Gastrocnemius medialis (tissue), 4 donors: ENCODE measurements around the gene MVD.
A peak's percentile ranks its signal among the peaks of the same experiment; 100 is the strongest.

Experiments
- POLR2A ChIP-seq, 2 donors: fragments of 450-650 bp; IDR thresholded peaks; one replicate each; pipeline ENCODE4 v1.6.1; 2017; ENCODE audit warnings: antibody characterized with exemption in 2 of 2, mild to moderate bottlenecking in 2 of 2, moderate library complexity in 2 of 2
- TF ChIP-seq, protein P1 (sequence below), 5 experiments: fragments of 450-650 bp in 3 of 5; fragments of 200-600 bp in 2 of 5; sonication (generic) in 2 of 5; IDR thresholded peaks in 4 of 5; conservative IDR thresholded peaks in 1 of 5; 1 replicate in 4 of 5; 2 replicates in 1 of 5; pipeline ENCODE4 v1.5.1; 2016 to 2019; ENCODE audit warnings: antibody characterized with exemption in 5 of 5, mild to moderate bottlenecking in 3 of 5, moderate library complexity in 3 of 5

DNA sequence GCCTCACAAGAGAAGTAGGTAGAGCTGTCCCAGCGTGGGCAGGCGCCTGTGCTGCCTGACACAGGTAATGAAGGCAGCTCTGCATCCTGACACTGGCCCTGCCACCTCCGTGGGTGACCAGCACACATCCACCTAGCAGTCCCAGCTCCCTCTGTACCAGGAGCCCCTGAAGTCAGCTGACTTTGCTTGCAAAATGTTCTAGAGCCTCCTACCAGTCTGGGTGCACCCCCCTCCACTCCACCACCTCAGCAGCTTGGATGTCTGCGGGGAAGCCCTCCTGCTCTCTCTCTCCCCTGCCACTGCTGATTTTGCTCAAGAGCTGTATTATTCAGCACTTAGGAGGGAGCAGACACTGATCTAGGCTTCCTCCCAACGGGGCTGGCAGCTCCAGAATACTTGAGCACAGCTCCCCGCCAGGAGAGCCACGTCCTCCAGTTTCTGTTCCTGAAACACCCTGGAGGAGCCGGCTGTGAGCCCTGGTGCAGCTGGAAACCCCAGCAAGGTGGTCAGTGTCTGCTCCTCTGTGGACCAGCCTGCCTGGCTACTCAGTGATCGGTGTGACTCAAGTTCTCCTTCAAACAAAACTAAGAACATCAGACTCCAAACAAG, 42.3 kb upstream of the MVD start:
- TF ChIP-seq, protein P1, sequence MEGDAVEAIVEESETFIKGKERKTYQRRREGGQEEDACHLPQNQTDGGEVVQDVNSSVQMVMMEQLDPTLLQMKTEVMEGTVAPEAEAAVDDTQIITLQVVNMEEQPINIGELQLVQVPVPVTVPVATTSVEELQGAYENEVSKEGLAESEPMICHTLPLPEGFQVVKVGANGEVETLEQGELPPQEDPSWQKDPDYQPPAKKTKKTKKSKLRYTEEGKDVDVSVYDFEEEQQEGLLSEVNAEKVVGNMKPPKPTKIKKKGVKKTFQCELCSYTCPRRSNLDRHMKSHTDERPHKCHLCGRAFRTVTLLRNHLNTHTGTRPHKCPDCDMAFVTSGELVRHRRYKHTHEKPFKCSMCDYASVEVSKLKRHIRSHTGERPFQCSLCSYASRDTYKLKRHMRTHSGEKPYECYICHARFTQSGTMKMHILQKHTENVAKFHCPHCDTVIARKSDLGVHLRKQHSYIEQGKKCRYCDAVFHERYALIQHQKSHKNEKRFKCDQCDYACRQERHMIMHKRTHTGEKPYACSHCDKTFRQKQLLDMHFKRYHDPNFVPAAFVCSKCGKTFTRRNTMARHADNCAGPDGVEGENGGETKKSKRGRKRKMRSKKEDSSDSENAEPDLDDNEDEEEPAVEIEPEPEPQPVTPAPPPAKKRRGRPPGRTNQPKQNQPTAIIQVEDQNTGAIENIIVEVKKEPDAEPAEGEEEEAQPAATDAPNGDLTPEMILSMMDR (IDR thresholded peaks at IDR 0.05 in 4 of 5, conservative IDR thresholded peaks at IDR 0.05 in 1 of 5), result no peak
- peak in 1 of 2 donors; percentile 23 for TF ChIP-seq POLR2A (IDR thresholded peaks at IDR 0.05)
